K562 (cell line): Measurements from ENCODE around the gene RPL22L1. TPM values are rescaled to one million over a fixed set of nuclear protein-coding genes. Genes with fewer than 3 reads are reported as not detected.

Experiments used
- ATAC-seq: fragments of 200-7000 bp; cut with Tn5 transposase; 3 replicates; pipeline ENCODE4 v1.9.1; 2020; ENCODE audit warnings: moderate library complexity
- BruUV-seq: library from RNA; stranded (reverse); fragments of 400-500 nt; replicated peaks from 2 replicates; lab custom pipeline; 2021; lab: Mats Ljungman, UMichigan
- CTCF ChIA-PET: fragments of 300-600 bp; formaldehyde crosslinking; extraction: SDS; loops from one replicate; lab custom pipeline; 2021; ENCODE audit warnings: low intra/inter-chr PET ratio; lab: Yijun Ruan, JAX
- POLR2A ChIA-PET: fragments of 300-600, 350-650 bp; sonication (Branson Sonifier 250); formaldehyde crosslinking; extraction: SDS; loops from one replicate; lab custom pipeline; 2021; ENCODE audit warnings: antibody characterized with exemption, inconsistent platforms; lab: Yijun Ruan, JAX
- DNase-seq, 4 experiments: peaks; one replicate each; pipeline versions ENCODE4 v3.0.0 to v3.0.0-alpha.2; 2011 to 2018; ENCODE audit warnings: low spot score in 3 of 4, mixed read lengths in 3 of 4; ENCODE audit errors: extremely low read depth in 1 of 4
- FAIRE-seq: peaks from 2 replicates; lab custom pipeline; 2011; peaks lifted over from hg19 to GRCh38; lab: Jason Lieb, UNC
- H2AFZ ChIP-seq: 2 replicates; pipeline ENCODE4 v1.6.0; 2011; ENCODE audit warnings: low read depth, low read length, control low read depth, inconsistent platforms
- H3K27ac ChIP-seq: fragments of 200-600 bp; 3 replicates; pipeline ENCODE4 v1.8.0; 2011; ENCODE audit warnings: low read depth, mild to moderate bottlenecking, control low read depth, inconsistent platforms, low read length, moderate library complexity, mixed read lengths; ENCODE audit errors: extremely low read depth
- H3K27me3 ChIP-seq, 2 experiments: fragments of 300-600 bp in 1 of 2; 2 replicates in 1 of 2; 3 replicates in 1 of 2; pipeline versions ENCODE4 v1.6.0 to v1.8.0; 2011; ENCODE audit warnings: inconsistent platforms in 2 of 2, low read length in 2 of 2, mild to moderate bottlenecking in 1 of 2, mixed read lengths in 1 of 2, moderate library complexity in 1 of 2; ENCODE audit not compliant: control insufficient read depth in 2 of 2, insufficient read depth in 2 of 2
- H3K36me3 ChIP-seq: fragments of 300-600 bp; 3 replicates; pipeline ENCODE4 v1.8.0; 2011; ENCODE audit warnings: mild to moderate bottlenecking, low read length, inconsistent platforms; ENCODE audit not compliant: control insufficient read depth, insufficient read depth
- H3K4me1 ChIP-seq, 2 experiments: fragments of 200-600 bp in 1 of 2; replicated peaks in 1 of 2; 2 replicates in 1 of 2; 3 replicates in 1 of 2; pipeline versions ENCODE4 v1.5.1 to v1.8.0; 2011; ENCODE audit warnings: inconsistent platforms in 2 of 2, low read length in 2 of 2, mild to moderate bottlenecking in 1 of 2, mixed read lengths in 1 of 2, moderate library complexity in 1 of 2; ENCODE audit not compliant: control insufficient read depth in 2 of 2, insufficient read depth in 2 of 2
- H3K4me2 ChIP-seq: 2 replicates; pipeline ENCODE4 v1.6.1; 2011; ENCODE audit warnings: low read length, control low read depth, inconsistent platforms, mixed read lengths; ENCODE audit not compliant: insufficient read depth
- H3K4me3 ChIP-seq: fragments of 200-600 bp; sonication (generic), shearing (Covaris generic); 2 replicates; pipeline ENCODE4 v1.5.1; 2016; ENCODE audit warnings: control low read depth, inconsistent platforms
- H3K79me2 ChIP-seq: fragments of 200-600 bp; 3 replicates; pipeline ENCODE4 v1.8.0; 2011; ENCODE audit warnings: low read length, inconsistent platforms; ENCODE audit not compliant: control insufficient read depth, insufficient read depth
- H3K9ac ChIP-seq, 2 experiments: 2 replicates each; pipeline versions ENCODE4 v1.6.0 to v1.6.1; 2011; ENCODE audit warnings: low read depth in 2 of 2, low read length in 2 of 2, control low read depth in 1 of 2, inconsistent platforms in 1 of 2, mild to moderate bottlenecking in 1 of 2, mixed read lengths in 1 of 2; ENCODE audit not compliant: insufficient read depth in 1 of 2
- H3K9me1 ChIP-seq: one replicate; pipeline ENCODE4 v1.6.0; 2011; ENCODE audit warnings: inconsistent platforms, mild to moderate bottlenecking, low read length, moderate library complexity; ENCODE audit not compliant: control insufficient read depth, insufficient read depth
- H3K9me3 ChIP-seq: replicated peaks from 2 replicates; pipeline ENCODE4 v1.5.1; 2011; ENCODE audit warnings: low read depth, low read length, inconsistent platforms; ENCODE audit not compliant: control insufficient read depth, insufficient read depth
- H4K20me1 ChIP-seq: replicated peaks from 2 replicates; pipeline ENCODE4 v1.6.1; 2011; ENCODE audit warnings: low read length, inconsistent platforms, mixed read lengths; ENCODE audit not compliant: control insufficient read depth, insufficient read depth
- ATF3 ChIP-seq, 2 experiments: fragments of 450-650 bp in 1 of 2; sonication (generic) in 1 of 2; formaldehyde crosslinking in 1 of 2; IDR thresholded peaks in 1 of 2; conservative IDR thresholded peaks in 1 of 2; 2 replicates each; pipeline versions ENCODE4 v1.6.1 to v1.8.1; 2016 to 2023; ENCODE audit warnings: mild to moderate bottlenecking in 2 of 2, moderate library complexity in 2 of 2, inconsistent platforms in 1 of 2, missing genetic modification reagents in 1 of 2
- BACH1 ChIP-seq: fragments of 200-800 bp; sonication (Bioruptor generic); IDR thresholded peaks from 2 replicates; pipeline ENCODE4 v1.6.1; 2016; ENCODE audit warnings: missing genetic modification characterization, missing compliant biosample characterization
- CEBPB ChIP-seq: fragments of 450-650 bp; IDR thresholded peaks from 2 replicates; pipeline ENCODE4 v1.6.1; 2016; ENCODE audit warnings: missing genetic modification characterization, missing compliant biosample characterization
- CEBPG ChIP-seq, 3 experiments: fragments of 200-800 bp in 1 of 3; sonication (Bioruptor generic) in 1 of 3; sonication (generic) in 1 of 3; formaldehyde crosslinking in 1 of 3; IDR thresholded peaks in 2 of 3; conservative IDR thresholded peaks in 1 of 3; 2 replicates each; pipeline versions ENCODE4 v1.6.1 to v1.8.0; 2016 to 2022; ENCODE audit warnings: missing compliant biosample characterization in 2 of 3, missing genetic modification characterization in 2 of 3, mild to moderate bottlenecking in 1 of 3, missing genetic modification reagents in 1 of 3
- ELK1 ChIP-seq: sonication (generic); formaldehyde crosslinking; IDR thresholded peaks from 2 replicates; pipeline ENCODE4 v1.8.1; 2022; ENCODE audit warnings: missing genetic modification reagents
- FOSL1 ChIP-seq: fragments of 200-800 bp; sonication (Bioruptor generic); conservative IDR thresholded peaks from 2 replicates; pipeline ENCODE4 v1.6.1; 2016; ENCODE audit warnings: missing genetic modification characterization, missing compliant biosample characterization
- JUND ChIP-seq, 2 experiments: IDR thresholded peaks; 2 replicates in 1 of 2; 3 replicates in 1 of 2; pipeline ENCODE4 v1.6.1; 2011; ENCODE audit warnings: borderline replicate concordance in 2 of 2, low read depth in 2 of 2, low read length in 2 of 2, improper control_type of control experiment in 1 of 2, missing biosample characterization in 1 of 2, missing genetic modification characterization in 1 of 2, missing genetic modification reagents in 1 of 2
- MLLT1 ChIP-seq, 2 experiments: fragments of 450-650 bp; IDR thresholded peaks; 2 replicates each; pipeline ENCODE4 v1.6.1; 2016
- RFX1 ChIP-seq: fragments of 450-650 bp; IDR thresholded peaks from 2 replicates; pipeline ENCODE4 v1.6.1; 2016; ENCODE audit warnings: mild to moderate bottlenecking, moderate library complexity
- SMAD4 ChIP-seq: fragments of 250-450 bp; sonication (Bioruptor Pico); conservative IDR thresholded peaks from 2 replicates; pipeline ENCODE4 v1.8.0; 2021; ENCODE audit warnings: inconsistent platforms, mild to moderate bottlenecking, moderate library complexity
- TRIM24 ChIP-seq, 2 experiments: fragments of 450-650 bp; IDR thresholded peaks; 2 replicates each; pipeline ENCODE4 v1.6.1; 2016
- USF2 ChIP-seq: sonication (generic); formaldehyde crosslinking; IDR thresholded peaks from 2 replicates; pipeline ENCODE4 v1.5.0; 2020; ENCODE audit warnings: missing genetic modification reagents
- ZNF174 ChIP-seq: fragments of 250-450 bp; sonication (Bioruptor Pico); IDR thresholded peaks from 2 replicates; pipeline ENCODE4 v1.4.0; 2020; ENCODE audit warnings: mild to moderate bottlenecking
- ZNF175 ChIP-seq: fragments of 200-800 bp; sonication (Bioruptor generic); IDR thresholded peaks from 2 replicates; pipeline ENCODE4 v1.6.1; 2016; ENCODE audit warnings: low read depth, mild to moderate bottlenecking, missing genetic modification characterization, missing compliant biosample characterization
- ZNF253 ChIP-seq: fragments of 250-450 bp; sonication (Bioruptor Pico); conservative IDR thresholded peaks from 2 replicates; pipeline ENCODE4 v1.6.1; 2021; ENCODE audit warnings: mild to moderate bottlenecking
- ZNF584 ChIP-seq: fragments of 200-800 bp; sonication (Bioruptor generic); IDR thresholded peaks from 2 replicates; pipeline ENCODE4 v1.6.1; 2016; ENCODE audit warnings: low read depth, mild to moderate bottlenecking, missing genetic modification characterization, missing compliant biosample characterization
- WGBS: fragments of 100-300 bp; shearing (Covaris generic); methylation state at CpG from one replicate; pipeline ENCODE4 v1.1.6; 2016; ENCODE audit warnings: low coverage, mixed read lengths; ENCODE audit not compliant: insufficient coverage; ENCODE audit errors: missing lambda C conversion rate; 5-methylcytosine and 5-hydroxymethylcytosine counted together
- in situ Hi-C: fragments of 300-500 bp; cut with MboI; formaldehyde crosslinking; loops from 4 replicates; pipeline ENCODE4 v1.15.0; 2018; ENCODE audit warnings: inconsistent platforms, mixed read lengths
- intact Hi-C: fragments of 100-400 bp; cut with micrococcal nuclease; formaldehyde crosslinking; loops from 2 replicates; pipeline ENCODE4 v1.14.2; 2022
- polyA plus RNA-seq, 8 experiments: library from polyadenylated mRNA; depleted of rRNA in 4 of 8; stranded (reverse) in 5 of 8; unstranded in 3 of 8; fragments of >200 nt; fragmentation: Nextera tagmentation in 2 of 8; fragmentation: Illumina TruSeq in 1 of 8; extraction: Ambion mirVana in 2 of 8; extraction: Trizol in 1 of 8; gene quantifications; 2 replicates each; pipeline versions ENCODE4 v1.2.1 to v1.2.3, GENCODE V29; 2011 to 2014; ENCODE audit warnings: inconsistent platforms in 1 of 8, missing spikeins in 1 of 8
- total RNA-seq, 7 experiments: library from RNA; depleted of rRNA in 6 of 7; stranded (reverse); fragments of >200 nt in 6 of 7; fragmentation: Illumina TruSeq in 2 of 7; extraction: Trizol in 2 of 7; gene quantifications; 2 replicates each; pipeline versions ENCODE4 v1.2.1 to v1.2.3, GENCODE V29; 2011 to 2021; ENCODE audit warnings: low replicate concordance in 1 of 7

Gene RPL22L1
- total and polyA plus RNA-seq, 9 of the 15 experiments (the other 6 are each of a cell fraction or from before 2014, with no cell fraction given) = 53.9 to 198 (median 108) TPM

- no peak overlapping the region for H2AFZ ChIP-seq
- FAIRE-seq (no peak), DNase-seq (no peak), ATAC-seq (peak; percentile 64)
- no peaks in the 10 kb centered on the region for H3K27me3 ChIP-seq
- no peaks in the 10 kb centered on the region for H3K9me3 ChIP-seq
- BruUV-seq = no TSS peak
- intact Hi-C loops = no loop called here
- ChIA-PET POLR2A (interaction anchor here (0.8 to 1.8 kb wide), 5 partner anchors 10 to 647 kb away, joined by 3 to 4 read pairs (median 3); partner anchors contain the start of gene RPL22L1), CTCF (no interaction called here)
- H3K36me3 ChIP-seq = no peaks in the 10 kb centered on the region
- H3K79me2 ChIP-seq = no peaks in the 10 kb centered on the region
- no peaks in the 10 kb centered on the region for H3K9me1 ChIP-seq
- H3K27ac ChIP-seq = no peak overlapping the region
- H3K4me3 ChIP-seq = no peak overlapping the region
- in situ Hi-C loops = no loop called here
- H3K9ac ChIP-seq = no peak overlapping the region
- H4K20me1 ChIP-seq = no peaks in the 10 kb centered on the region
- H3K4me2 ChIP-seq = no peak overlapping the region
- WGBS = 32% methylated on average over 3 of the region's 3 CpGs
- H3K4me1 ChIP-seq = no peaks in the 10 kb centered on the region
- TF ChIP-seq FOSL1 (tag) (no peak), RFX1 (peak; percentile 64), TRIM24 (IDR thresholded peaks at IDR 0.05) (peak in 1 of 2 experiments; percentile 12; a peak in 2 of 4 replicates), ZNF175 (CRISPR knock-in tag) (0 out of 2 replicates have a peak, but pooled peaks have one; percentile 50), BACH1 (peak; percentile 70; the same call in 1 of the 2 replicates), JUND (IDR thresholded peaks at IDR 0.05; ENCODE audit: borderline replicate concordance, low read depth, low read length) (0 out of 2 replicates have a peak, but pooled peaks have one; percentile 17), JUND (tag; IDR thresholded peaks at IDR 0.05; ENCODE audit: borderline replicate concordance, low read depth, low read length) (no peak), SMAD4 (CRISPR knock-in tag) (0 out of 2 replicates have a peak, but pooled peaks have one; percentile 11), CEBPG (CRISPR knock-in tag; IDR thresholded peaks at IDR 0.05) (no peak), CEBPG (tag; conservative IDR thresholded peaks at IDR 0.05 in 1 of 2, IDR thresholded peaks at IDR 0.05 in 1 of 2) (peak in 1 of 2 experiments; percentile 53; a peak in 2 of 4 replicates), MLLT1 (IDR thresholded peaks at IDR 0.05) (no peak), ZNF253 (CRISPR knock-in tag) (no peak), CEBPB (tag) (no peak), ELK1 (CRISPR knock-in tag) (no peak), ZNF174 (CRISPR knock-in tag) (no peak), USF2 (CRISPR knock-in tag) (no peak), ZNF584 (peak; percentile 93), ATF3 (IDR thresholded peaks at IDR 0.05) (peak; percentile 49; the same call in 1 of the 2 replicates), ATF3 (CRISPR knock-in tag; conservative IDR thresholded peaks at IDR 0.05) (no peak)
Measured at GRCh38 chr3:170839518-170840100, 30.4 kb downstream of the RPL22L1 start.
